Loucy (cell line): ENCODE measurements around the gene NCOR2.

ENCODE experiments used
- EZH2phosphoT487 ChIP-seq: fragments of 200-600 bp; IDR thresholded peaks from 2 replicates; pipeline ENCODE4 v1.6.1; 2018; ENCODE audit warnings: antibody characterized with exemption, mild to moderate bottlenecking, moderate library complexity, borderline replicate concordance
- TF ChIP-seq, protein P1 (sequence below): fragments of 200-600 bp; sonication (generic); conservative IDR thresholded peaks from 2 replicates; pipeline ENCODE4 v1.5.1; 2014; ENCODE audit warnings: mild to moderate bottlenecking, antibody characterized with exemption, low read length

DNA sequence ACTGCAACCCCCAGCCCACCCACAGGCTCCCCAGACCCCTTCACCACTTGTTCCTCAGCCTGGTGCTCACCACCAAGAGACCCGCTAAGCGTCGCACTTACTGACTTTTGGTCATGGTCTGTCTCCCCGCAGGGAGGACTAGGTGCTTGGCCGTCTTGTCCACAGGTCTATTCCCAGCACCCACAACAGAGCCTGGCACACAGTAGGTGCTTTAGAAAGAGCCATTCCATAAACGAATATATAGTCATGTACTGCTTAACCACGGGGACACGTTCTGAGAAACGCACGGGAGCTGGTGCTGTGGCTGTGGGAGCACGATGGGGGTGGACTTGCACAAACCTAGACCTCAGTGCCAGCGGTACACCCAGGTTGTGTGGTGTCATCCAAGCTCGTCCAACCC is 34.0 kb downstream of the NCOR2 start:
- TF ChIP-seq, protein P1, sequence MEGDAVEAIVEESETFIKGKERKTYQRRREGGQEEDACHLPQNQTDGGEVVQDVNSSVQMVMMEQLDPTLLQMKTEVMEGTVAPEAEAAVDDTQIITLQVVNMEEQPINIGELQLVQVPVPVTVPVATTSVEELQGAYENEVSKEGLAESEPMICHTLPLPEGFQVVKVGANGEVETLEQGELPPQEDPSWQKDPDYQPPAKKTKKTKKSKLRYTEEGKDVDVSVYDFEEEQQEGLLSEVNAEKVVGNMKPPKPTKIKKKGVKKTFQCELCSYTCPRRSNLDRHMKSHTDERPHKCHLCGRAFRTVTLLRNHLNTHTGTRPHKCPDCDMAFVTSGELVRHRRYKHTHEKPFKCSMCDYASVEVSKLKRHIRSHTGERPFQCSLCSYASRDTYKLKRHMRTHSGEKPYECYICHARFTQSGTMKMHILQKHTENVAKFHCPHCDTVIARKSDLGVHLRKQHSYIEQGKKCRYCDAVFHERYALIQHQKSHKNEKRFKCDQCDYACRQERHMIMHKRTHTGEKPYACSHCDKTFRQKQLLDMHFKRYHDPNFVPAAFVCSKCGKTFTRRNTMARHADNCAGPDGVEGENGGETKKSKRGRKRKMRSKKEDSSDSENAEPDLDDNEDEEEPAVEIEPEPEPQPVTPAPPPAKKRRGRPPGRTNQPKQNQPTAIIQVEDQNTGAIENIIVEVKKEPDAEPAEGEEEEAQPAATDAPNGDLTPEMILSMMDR = no peak
- no peak for TF ChIP-seq EZH2phosphoT487
